Motor neuron (in vitro differentiated cells): Measurements from ENCODE around the gene HIBADH. TPM values are rescaled to one million over a fixed set of nuclear protein-coding genes. Genes with fewer than 3 reads are reported as not detected.

Experiments
- ATAC-seq, 8 experiments: fragments of 200-7000 bp; cut with Tn5 transposase; replicated peaks in 6 of 8; 2 replicates each; pipeline ENCODE4 v1.8.0; 2021; ENCODE audit warnings: mild to moderate bottlenecking in 8 of 8, moderate library complexity in 8 of 8
- H3K27ac ChIP-seq, 2 donors: fragments of 250-450 bp; sonication (Bioruptor Pico); 2 replicates each; pipeline ENCODE4 v1.9.0; 2021; ENCODE audit warnings: antibody characterized with exemption in 2 of 2, mild to moderate bottlenecking in 2 of 2, moderate library complexity in 1 of 2
- H3K4me1 ChIP-seq, 2 donors: fragments of 250-450 bp; sonication (Bioruptor Pico); replicated peaks in 1 of 2; 2 replicates each; pipeline ENCODE4 v1.6.1; 2021; ENCODE audit warnings: antibody characterized with exemption in 2 of 2, mild to moderate bottlenecking in 2 of 2, moderate library complexity in 1 of 2
- H3K4me3 ChIP-seq, 5 donors: fragments of 250-450 bp; sonication (Bioruptor Pico); 2 replicates each; pipeline ENCODE4 v1.9.0; 2021; ENCODE audit warnings: antibody characterized with exemption in 5 of 5, mild to moderate bottlenecking in 5 of 5, moderate library complexity in 4 of 5
- WGBS, 10 experiments: fragments of 450-650 bp; shearing (Covaris generic); methylation state at CpG; one replicate each; pipeline ENCODE4 v1.0.0; 2022; 5-methylcytosine and 5-hydroxymethylcytosine counted together
- in situ Hi-C, 9 experiments: fragments of 400-800 bp; cut with MboI; loops; one replicate each; pipeline ENCODE4 v1.15.0; 2021; ENCODE audit warnings: low sequenced_read_pairs in 9 of 9, low pct_unique_long_range_greater_than_20kb in 2 of 9; ENCODE audit not compliant: unreplicated experiment in 9 of 9
- total RNA-seq, 8 experiments: library from RNA; unstranded; fragments of 300-600 nt; gene quantifications; 2 replicates each; pipeline versions ENCODE4 v1.2.3 to v1.2.4, GENCODE V29; 2022

HIBADH gene
- total RNA-seq, 8 experiments from 2014 or later = 12.0 to 76.3 (median 26.0) TPM

DNA sequence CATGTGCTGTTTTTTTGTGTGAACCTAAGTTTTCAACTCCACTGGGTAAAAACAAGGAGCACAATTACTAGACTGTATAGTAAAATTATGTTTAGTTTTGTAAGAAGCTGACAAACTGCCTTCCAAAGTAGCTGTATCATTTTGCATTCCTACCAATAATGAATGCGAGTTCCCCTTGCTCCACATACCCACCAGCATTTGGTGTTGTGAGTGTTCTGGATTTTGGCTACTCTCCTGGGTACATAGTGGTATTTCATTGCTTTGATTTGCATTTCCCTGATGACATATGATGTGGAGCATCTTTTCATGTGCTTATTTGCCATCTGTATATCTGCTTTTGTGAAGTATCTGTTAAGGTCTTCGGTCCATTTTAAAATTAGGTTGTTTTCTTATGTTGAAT lies 178.2 kb downstream of the HIBADH start:
- Histone ChIP-seq H3K4me1 (no peaks in the 10 kb centered on the region), H3K4me3 (no peak overlapping the region), H3K27ac (no peak overlapping the region)
- in situ Hi-C loops = no loop called here
- 25 to 93% (median 85%) methylated on average over 1 to 2 of the region's 2 CpGs; no CpG with 5 or more reads in 1 of the 10 experiments for WGBS, 10 experiments
- ATAC-seq = no peak

DNA sequence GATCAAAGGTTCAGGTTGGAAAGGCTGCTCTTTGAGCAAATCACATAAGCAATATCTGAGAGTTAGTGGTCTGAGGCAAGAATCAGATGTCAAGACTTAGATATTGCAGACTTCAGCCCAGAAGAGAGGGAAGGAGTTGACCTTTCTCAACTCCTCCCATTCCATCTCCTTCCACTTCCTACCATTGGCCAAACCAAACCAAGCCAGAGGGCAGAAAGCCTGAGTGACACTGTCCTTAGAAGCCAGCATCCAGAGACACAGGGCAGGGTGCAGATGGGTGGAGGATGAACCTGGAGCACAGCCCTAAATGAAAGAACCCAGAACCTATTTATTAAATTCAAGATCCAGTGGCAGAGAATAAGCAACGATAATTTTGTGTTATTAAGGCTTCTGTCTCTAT lies 180.5 kb downstream of the HIBADH start:
- H3K4me3 ChIP-seq = no peak overlapping the region
- 40 to 88% (median 60%) methylated on average over 1 of the region's 1 CpG; no CpG with 5 or more reads in 5 of the 10 experiments for WGBS, 10 experiments
- H3K27ac ChIP-seq = no peak overlapping the region
- no peaks in the 10 kb centered on the region for H3K4me1 ChIP-seq
- ATAC-seq = no peak
- in situ Hi-C loops = no loop called here

DNA sequence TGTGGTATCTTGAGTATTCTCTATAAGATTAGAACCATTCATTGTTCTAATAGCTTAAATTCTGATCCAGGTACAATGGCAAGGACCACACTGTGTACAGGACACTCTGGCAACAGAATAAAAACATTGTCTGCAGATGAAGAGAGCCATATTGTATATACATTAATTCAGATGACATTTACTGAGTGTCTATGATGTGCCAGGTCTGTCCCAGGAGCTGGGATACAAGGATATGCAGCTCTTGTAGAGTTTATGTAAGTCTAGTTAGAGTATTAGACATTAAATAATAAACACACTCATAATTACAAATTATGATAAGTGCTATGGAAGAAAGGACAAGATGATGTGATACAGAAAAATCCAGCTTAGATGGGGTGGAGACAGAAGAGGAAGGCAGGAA lies 184.1 kb downstream of the HIBADH start:
- Histone ChIP-seq H3K4me1 (no peaks in the 10 kb centered on the region), H3K27ac (no peak overlapping the region), H3K4me3 (no peak overlapping the region)
- in situ Hi-C loops = no loop called here
- no peak for ATAC-seq

DNA sequence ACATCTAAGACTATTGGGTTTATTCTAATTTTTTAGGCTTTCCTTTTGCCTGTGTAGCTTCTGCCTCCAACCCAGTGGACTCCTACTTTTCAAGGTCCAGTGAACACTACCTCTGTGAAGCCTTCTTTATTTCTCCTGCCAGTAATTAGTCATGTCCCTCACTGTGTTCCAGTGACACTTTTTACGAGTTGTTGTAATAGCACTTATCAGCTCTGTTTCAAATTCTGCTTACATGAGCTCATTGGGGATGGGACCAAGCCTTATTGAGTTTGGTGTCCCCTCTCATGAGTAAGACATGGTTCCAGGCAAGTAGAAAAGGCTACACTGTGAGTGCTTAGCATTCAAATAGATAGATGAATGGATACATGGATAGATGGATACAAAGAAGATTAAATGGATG lies 184.6 kb downstream of the HIBADH start:
- no peak for ATAC-seq
- H3K4me3 ChIP-seq = no peak overlapping the region
- H3K27ac ChIP-seq = no peak overlapping the region
- H3K4me1 ChIP-seq = no peaks in the 10 kb centered on the region
- in situ Hi-C loops = no loop called here
- WGBS, 10 experiments = 20 to 70% (median 50%) methylated on average over 1 of the region's 1 CpG; no CpG with 5 or more reads in 3 of the 10 experiments

DNA sequence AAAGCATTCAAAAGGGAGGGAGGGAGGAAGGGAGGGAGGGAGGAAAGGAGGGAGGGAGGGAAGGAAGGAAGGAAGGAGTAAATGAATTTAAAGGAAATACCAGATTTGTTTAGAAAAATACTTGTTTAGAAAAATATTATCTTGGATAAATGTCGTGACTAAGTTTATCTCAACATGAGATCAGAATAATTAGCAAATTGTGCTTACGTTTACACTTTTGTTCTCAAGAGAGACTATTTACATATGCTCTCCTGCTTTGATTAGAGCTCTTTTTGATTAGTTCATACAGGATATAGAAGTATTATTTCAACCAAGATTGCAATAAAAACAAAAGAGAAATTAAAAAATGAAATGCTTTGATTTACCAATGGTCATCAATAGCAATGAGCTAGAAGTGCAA lies 186.2 kb downstream of the HIBADH start:
- in situ Hi-C loops = no loop called here
- peaks cover 2 to 4% of the 10 kb centered on the region in 2 donors for H3K4me1 ChIP-seq
- ATAC-seq = no peak
- H3K27ac ChIP-seq = no peak overlapping the region
- H3K4me3 ChIP-seq = no peak overlapping the region
- WGBS, 10 experiments = 0 to 100% (median 71%) methylated on average over 1 to 2 of the region's 2 CpGs; no CpG with 5 or more reads in 1 of the 10 experiments

Other genes with a start within 250 kb of the HIBADH start
- 100 to 1,000 TPM in 3 of 8 experiments, 10 to 100 TPM in 5; 77.4 to 132 (median 92.1) TPM for gene TAX1BP1, start 77.3 kb upstream of the HIBADH start, total RNA-seq